ENCODE data around the gene THOC6.

Gene THOC6

GRCh38 chr16:2991566-2992261 lies 32.1 kb upstream of the THOC6 start:
- DNase-seq (ENCODE audit: low spot score): no peak

DNA sequence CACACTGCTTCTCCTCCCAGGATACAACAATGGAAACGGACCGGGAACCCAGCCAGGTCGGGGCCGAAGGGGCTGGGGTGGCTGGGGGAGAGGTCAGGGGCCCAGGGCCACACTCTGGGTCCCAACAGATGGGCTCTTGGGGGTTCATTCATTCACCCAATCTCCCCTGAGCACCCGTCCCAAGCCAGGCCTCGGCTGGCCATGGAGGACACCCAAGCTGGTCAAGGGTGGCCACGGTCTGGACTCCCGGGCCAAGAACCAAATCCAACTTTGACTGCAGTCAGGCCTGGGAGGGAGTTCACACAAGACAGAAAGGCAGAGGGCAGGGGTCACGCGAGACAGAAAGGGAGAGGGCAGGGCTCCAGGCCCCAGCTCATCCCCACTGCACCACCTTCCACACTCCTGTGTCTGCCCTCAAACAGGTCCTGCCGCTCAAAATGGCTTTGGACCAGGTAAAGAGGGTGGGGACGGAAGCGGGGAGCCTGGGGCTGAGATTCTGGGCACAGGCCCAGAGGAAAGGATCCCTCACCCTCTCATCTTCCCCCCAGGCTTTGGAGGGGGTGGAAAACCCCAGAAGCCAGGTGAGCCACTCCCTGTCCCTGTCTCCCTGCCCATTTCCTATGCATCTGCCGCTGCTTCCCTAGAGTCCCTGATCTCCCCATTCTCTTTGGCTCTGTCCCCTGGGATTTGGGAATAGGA lies 31.3 kb upstream of the THOC6 start:
- DNase-seq (ENCODE audit: low spot score): no peak

DNA sequence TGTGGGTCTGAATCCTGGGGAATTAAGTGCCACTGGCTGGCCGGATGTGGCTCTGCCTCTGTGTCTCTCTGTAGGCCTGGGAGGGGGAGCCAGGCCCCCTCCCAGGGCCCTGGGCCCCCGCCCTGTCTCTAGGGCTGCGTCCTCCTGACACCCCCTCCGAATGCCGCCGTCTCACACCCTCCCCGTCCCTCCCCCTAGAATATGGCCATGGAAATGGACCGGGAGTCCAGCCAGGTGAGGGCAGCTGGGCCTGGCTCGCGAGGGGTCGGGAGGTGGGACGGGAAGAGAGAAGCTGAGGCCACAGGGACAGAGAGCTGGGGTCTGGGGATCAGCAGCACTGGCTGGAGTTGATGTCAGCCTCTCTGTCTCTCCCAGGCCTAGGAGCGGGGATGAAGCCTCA lies 27.5 kb upstream of the THOC6 start:
- DNase-seq (ENCODE audit: low spot score): no peak

- DNase-seq (ENCODE audit: low spot score): no peak
Observed at GRCh38 chr16:2999929-3000328, 23.9 kb upstream of the THOC6 start.

DNA sequence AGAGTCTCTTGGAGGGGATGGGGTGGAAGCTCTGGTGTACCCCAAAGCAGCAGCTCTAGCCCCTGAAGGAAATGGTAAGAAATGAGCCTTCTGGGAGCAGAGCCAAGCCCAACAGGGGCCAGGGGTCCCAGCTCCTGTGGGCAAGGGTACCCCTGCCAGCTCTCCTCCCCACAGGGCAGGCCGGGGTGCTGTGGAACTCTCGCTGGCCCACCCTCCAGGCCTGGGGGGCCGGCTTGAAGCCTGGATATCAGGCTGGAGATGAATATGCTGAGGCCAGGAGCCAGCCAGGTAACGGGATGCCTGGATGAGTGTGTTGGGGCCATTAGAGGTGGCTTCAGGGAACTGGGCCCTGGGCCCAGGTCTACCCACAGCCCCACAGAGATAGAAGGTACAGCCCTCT lies 23.3 kb upstream of the THOC6 start:
- DNase-seq (ENCODE audit: low spot score): no peak

DNA sequence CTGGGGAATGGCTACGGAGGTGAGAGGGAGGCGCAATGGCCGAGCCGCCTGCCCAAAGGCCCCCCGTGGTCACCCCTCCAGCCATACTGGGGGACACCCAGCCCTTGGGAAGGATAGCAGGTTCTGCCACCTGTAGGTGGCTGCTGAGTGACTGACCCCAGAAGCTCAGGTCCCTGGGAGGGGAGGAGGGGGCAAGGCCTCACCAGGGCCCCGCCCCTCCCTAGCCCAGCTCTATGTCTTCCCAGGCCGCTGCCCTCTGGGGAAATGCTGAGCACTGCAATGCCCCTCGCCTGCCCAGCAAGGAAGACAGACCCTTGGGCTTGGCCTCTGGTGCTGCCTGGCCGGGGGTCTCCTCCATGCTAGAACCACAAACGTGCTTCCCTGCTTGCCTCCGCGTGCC lies 22.5 kb upstream of the THOC6 start:
- no peak for DNase-seq (ENCODE audit: low spot score)

DNA sequence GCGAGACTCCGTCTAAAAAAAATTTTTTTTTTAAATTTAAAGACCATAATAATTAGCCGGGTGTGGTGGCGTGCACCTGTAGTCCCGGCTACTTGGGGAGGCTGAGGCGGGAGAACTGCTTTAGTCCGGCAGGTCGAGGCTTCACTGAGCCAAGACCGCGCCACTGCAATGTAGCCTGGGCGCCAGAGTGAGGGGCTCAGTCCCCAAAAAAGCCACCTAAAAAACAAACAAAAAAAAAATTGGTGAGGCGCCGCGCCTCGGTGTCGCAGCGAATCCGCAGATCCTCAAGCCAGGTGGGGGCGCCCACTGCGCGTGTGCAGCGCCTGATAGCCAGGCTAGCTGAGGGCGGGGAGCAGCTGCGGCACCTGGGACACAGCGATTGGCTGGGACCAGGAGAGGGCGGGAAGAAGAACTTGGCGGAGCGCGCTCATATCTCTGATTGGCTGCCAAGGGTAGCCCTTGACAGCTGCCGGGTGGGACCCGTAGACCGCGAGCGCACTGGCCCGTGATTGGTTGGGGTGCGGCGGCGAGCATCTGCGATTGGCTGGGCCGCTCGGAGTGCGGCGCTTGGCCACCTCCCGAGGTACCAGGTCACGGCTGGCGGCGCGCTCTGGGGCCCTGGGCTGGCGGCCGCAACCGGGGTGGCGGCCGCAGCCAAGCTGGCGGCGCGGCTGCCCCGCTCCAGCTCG lies 20.1 kb upstream of the THOC6 start:
- DNase-seq (ENCODE audit: low spot score): peak; percentile 98

DNA sequence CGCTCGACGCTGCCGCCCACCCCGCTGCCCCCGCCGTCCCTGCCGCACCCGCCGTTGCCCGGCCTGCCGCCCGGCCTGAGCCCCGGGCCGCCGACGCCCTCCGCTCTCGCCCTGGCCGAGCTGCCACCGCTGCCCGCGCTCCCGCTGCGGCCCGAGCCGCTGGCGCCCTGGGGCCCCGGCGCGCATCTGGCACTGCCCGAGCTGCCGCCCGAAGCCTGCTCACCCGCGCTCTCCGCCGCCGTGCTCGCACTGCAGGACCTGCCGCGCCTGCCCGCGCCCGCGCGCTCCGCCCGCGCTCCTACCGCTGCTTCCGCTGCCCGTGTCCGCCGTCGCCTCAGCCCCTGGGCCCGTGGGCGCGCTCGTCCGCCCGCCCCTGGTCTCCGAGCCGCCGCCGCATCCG lies 19.5 kb upstream of the THOC6 start:
- no peak for DNase-seq (ENCODE audit: low spot score)

DNA sequence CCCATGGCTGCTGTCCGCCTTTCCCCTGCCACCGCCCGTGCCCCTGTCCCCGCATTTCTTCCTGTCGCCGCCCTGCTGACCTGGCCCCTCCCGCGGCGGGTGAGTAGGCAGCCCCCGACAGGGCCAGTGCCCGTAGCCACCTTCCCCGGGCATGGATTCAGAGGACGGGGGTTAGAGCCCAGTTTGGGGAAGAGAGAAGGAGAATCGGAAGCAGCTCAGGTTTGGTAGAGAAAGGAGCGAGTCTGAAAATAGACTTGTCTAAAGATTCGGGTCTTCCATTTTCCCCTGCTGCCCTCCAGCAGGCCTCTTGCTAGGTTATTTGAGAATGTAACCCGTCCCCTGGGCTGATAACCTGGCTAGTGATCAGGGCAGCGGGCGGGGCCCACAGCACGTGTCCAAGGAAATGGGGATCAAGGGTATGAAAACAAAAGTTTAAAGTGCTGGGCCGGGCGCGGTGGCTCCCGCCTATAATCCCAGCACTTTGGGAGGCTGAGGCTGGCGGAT lies 19.0 kb upstream of the THOC6 start:
- DNase-seq (ENCODE audit: low spot score): no peak

GRCh38 chr16:3007059-3007956 lies 16.5 kb upstream of the THOC6 start:
- DNase-seq (ENCODE audit: low spot score): no peak

DNA sequence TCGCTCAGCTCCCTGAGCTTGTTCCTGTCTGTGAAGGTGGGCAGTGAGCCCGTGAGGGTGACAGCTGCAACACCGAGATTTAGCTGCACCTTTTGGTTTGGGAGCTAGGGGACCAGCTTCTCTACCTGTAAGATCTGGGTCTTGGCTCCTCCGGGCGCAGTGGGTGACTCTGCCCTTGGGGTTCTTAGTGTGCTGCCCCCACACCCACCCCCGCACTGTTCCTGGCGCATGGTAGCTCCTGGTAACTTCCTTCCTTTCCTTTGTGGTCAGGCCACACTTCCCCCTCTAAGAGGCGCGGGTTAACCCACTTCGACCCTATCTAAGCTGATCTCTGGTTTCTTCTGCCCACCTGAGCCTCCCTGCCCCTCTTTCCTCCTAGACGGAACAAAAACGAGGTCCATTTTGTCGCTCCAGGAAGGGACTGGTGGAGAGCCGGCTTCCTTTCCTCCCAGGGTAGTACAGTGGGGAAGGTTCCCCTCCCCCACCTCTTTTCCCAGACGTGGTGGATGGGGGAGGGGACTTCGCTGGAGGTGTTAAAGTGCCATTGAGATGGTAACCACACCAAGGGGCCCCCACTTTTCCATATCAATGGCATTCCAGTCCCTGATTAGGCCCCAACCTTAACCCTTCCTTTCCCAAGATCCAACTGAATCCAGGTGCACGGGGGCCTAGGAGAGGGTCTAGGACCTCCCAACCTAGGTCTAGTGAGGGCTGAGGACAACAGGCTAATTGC lies 15.7 kb upstream of the THOC6 start:
- no peak for DNase-seq (ENCODE audit: low spot score)

- no peak for DNase-seq (ENCODE audit: low spot score)
Observed at GRCh38 chr16:3008690-3009037, 15.2 kb upstream of the THOC6 start.

GRCh38 chr16:3009568-3010390 lies 14.1 kb upstream of the THOC6 start:
- DNase-seq (ENCODE audit: low spot score): no peak

DNA sequence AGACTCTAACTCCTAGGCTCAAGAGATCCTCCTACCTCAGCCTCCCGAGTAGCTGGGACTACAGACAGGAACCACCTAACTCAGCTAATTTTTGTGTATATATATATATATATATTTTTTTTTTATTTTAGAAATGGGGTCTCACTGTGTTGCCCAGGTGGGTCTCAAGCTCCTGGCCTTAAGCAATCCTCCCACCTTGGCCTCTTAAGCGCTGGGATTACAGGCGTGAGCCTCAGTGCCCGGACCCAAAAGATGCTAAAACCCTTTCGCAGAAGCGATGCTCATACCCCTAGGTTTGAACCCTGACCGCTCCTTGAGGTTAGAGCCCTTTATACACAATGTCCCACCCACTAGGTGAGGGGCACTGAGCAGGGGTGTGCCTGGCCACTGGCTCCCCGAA lies 13.3 kb upstream of the THOC6 start:
- no peak for DNase-seq (ENCODE audit: low spot score)

GRCh38 chr16:3012246-3012645 lies 11.6 kb upstream of the THOC6 start:
- DNase-seq (ENCODE audit: low spot score): no peak

DNA sequence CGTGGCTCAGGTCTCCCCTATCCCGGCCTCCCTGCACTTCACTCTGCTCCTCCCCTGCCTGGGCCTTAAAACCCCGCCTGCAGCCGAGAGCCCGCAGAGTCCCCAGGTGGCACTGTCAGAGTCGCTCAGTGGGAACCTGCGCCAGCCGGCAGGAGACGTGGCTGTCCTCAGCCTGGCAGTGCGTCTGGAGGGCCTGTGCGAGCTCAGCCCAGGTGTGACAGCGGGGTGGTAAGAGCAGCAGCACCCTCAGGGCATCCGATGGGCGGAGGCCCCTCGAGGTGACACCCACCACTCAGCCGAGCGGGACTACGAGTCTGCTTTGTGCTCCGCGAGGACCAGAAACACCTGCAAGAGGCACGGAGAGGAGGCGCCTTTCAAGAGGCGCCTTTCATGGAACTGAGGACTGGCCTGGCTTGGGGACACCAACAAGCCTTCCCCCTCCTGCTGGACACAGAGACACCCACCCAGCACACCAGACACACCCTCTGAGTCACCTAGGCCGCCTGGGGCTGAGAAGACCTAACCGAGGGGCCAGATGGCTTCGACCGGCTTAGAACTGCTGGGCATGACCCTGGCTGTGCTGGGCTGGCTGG lies 10.9 kb upstream of the THOC6 start, which contains the start of gene CLDN9:
Gene CLDN9 (plus strand): TSS at position 96 of the 593 bp plus-strand sequence. CDS start 440 bp downstream, at position 536.
- no peak for DNase-seq (ENCODE audit: low spot score)

GRCh38 chr16:3013491-3013951 lies 10.3 kb upstream of the THOC6 start:
- no peak for DNase-seq (ENCODE audit: low spot score)

DNA sequence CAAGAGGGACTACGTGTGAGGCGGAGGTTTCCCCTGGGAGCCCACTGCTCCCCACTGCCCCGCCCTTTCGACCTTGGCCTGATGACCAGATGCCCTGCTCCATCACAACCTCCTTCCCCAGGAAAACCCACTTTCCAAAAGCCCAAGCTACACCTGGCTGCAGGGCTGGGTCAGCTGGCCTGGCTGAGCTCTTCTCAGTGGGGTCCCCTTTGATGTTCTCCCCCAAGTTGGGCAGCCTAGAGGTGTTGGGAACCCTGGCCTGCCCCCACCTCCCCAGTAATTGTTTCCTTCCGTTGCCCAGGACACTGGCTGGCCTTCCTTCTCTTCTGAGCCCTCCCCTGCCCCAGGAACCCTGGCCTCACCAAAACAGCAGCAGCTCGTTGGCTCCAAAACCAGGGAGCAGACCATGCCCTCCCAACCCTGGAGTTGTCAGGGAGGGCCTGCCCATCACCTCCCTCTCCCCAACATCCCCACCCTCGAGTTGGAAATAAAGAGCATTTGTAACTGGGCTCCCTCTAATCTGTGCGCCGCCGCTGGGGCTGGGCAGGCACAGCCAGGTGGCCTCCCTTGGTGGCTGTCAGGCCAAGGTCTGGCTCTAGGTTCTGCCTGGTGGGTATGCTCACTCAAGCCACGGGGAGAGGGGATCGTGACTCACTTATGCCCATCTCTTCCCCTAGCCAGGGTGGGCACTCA lies 9.7 kb upstream of the THOC6 start:
- DNase-seq (ENCODE audit: low spot score): no peak

DNA sequence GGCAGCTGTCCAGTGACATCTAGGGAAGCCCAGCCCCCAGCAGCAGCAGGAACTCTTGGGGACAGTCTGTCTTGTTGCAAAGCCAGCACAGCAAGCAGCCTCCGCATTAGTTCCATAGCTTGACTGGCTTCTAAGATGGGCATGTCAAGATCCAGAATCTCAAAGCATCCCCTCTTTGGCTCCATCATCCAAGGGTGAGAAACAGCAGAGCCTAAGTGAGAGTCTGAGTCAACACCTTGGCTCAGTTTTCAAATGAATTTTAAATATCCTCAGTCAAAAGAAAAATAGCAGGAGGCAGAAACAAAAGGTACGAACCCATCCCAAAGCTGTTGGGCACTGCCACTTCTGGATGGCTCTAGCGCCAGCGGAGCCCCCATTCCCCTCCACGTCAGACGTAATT lies 8.9 kb upstream of the THOC6 start:
- DNase-seq (ENCODE audit: low spot score): no peak
